ENCODE data around the gene MAS1.

MAS1 gene

DNA sequence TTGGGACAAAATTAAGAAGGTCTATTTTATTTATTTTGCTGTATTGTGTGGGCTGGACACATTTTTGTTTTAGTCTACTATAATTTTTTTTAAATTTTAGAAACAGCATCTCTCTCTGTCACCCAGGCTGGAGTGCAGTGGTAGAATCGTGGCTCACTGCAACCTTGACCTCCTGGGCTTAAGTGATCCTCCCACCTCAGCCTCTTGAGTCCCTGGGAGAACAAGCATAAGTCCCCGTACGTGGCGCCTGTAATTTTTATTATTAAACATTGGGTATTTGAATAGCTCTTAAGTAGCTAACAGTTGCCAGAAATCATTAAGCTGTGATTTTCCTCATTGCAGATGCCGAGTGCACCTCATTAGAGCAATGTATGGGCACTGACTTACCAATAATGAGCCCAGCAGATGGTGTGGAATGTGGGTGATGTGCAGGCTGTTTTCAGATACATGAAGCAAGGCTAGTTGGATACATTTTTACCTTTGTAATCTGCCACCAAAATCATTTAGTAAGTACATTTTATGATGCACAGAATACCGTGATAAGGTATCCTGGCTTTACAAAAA, 10.3 kb upstream of the MAS1 start:
- no peak for DNase-seq (ENCODE audit: low spot score)

GRCh38 chr6:159884720-159885119, 6.1 kb upstream of the MAS1 start:
- DNase-seq (ENCODE audit: low spot score), result no peak

DNA sequence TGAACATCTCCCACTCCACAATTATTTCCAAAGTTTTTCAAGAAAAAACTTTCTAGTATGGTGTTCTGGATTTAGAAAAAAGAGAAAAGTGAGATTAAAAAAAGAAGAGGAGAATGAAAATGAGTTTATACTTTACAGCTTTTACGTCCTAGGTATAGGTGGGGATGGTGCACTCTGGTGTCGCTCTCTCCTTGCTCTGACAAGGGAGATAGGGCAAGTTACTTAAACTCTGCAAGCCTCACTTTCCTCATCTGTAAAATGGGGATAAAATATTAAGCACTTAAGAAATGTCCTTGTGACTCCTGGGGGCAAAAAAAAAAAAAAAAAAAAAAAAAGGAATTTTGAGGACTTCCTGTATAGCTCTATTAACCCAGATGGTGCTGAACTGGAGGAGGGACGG, 4.5 kb upstream of the MAS1 start:
- DNase-seq (ENCODE audit: low spot score), result no peak

- DNase-seq (ENCODE audit: low spot score), result no peak
Observed at GRCh38 chr6:159887146-159887545, 3.6 kb upstream of the MAS1 start.

DNA sequence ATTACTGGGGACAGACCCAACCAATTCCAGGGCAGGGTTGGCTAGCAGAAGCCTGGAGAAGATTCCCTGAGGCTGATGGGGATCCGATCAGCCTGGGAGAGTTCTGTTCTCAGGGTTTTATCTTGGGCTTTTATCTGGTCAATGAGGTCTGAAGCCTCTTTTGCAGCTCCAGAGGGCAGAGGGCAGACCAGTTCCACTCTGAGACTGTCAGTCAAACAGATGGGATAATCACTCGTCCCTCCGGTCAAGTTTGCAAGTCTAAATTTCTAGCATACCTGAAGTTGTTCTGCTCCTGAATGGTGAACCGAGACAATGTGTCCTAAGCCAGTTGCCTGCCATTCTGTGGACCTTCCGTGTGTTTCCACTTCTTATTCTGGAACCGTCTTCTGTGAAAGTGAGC, 3.0 kb upstream of the MAS1 start:
- DNase-seq (ENCODE audit: low spot score), result no peak

GRCh38 chr6:159890201-159890600, 587 bp upstream of the MAS1 start:
- DNase-seq (ENCODE audit: low spot score), result no peak

DNA sequence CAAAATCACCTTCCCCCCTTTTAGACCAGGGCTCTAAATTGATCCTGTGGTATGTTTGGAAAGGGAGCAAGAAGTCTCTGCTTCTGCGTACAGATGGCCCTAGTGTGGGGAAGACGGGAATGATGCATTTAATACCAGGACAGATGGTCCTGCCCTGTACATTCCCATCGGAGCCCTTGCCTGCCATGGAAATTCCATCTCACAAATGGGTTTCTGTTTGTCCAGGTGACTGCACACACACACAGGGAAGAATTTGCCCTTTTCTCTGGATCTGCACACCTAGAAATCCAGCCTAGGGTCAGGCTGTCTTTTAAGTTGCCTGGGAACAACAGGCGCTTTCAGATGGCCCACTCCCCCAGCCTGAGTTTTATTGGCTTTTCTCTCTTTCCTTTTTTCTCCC, 1.3 kb downstream of the MAS1 start:
- DNase-seq (ENCODE audit: low spot score), result no peak

DNA sequence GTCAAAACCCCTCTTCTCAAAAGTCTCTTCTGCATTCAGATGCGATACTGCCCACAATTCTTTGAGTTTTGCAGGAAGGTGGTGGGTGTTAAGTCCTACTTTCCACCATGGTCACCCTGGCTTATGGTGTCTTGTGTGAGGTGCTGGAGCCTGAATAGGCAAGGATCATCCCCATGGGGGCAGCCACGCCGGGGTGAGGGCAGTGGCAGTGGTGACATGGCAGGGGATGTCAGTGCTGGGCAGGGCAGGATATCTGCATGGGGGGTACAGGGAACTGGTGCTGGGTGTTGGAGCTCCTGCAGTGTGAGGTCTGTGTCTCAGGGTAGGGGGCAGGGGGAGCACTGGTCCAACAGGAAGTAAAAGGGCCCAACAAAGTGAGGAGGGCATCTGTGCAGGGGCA, 2.3 kb downstream of the MAS1 start:
- no peak for DNase-seq (ENCODE audit: low spot score)

DNA sequence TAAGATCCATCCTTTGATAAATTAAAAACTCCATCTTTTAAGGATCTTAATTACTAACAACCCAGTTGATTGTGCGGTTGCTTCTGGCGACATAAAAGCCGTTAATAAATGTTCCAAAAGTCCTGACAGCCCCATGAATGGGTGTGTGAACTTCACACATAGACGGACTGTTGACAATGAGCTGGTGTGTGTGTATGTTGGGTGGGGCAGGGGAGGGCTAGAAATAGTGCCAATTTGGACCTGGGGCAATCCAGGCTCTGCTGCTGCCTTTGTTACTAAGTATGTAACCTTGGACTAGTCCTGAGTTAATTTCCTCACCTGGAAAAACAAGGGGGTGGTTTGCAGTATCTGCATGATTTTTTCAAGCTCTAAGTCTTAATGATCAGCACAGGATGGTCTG, 4.2 kb downstream of the MAS1 start:
- DNase-seq (ENCODE audit: low spot score), result no peak

DNA sequence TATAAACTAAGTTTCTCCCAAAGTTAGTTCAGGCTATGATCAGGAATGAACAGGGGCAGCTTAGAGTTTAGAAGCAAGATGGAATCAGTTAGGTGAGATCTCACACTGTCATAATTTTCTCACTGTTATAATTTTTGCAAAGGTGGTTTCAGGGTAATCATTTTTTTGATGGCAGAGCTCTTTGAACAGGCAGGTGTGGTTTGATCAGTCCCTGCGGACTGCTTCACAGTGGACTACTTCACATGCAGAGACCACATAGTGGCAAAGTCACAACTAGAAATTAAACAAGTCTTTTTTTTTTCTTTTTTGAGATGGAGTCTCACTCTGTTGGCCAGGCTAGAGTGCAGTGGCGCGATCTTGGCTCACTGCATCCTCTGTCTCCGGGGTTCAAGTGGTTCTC, 6.8 kb downstream of the MAS1 start:
- no peak for DNase-seq (ENCODE audit: low spot score)

- no peak for DNase-seq (ENCODE audit: low spot score)
Observed at GRCh38 chr6:159898519-159898918, 7.7 kb downstream of the MAS1 start.

- DNase-seq (ENCODE audit: low spot score), result no peak
Observed at GRCh38 chr6:159899994-159900745, 9.4 kb downstream of the MAS1 start.

DNA sequence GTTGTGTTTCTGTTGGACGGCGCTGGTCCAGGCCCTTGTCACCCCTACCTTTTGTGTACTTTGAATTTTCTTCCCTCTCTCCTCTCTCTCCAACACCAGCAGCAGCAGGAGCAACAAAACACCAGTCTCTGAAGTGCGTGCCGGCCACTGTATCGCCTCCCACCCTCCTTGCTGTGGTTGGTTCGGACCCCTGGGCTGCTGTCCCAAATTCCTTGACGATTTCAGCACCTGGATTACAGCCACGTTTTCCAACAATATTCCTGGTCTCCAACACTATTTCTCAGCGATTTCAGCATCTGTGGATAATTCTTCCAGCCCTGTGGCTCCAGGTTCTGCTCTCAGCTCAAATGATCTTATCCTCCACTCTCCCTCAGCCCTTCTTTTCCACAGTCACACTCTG, 11.8 kb downstream of the MAS1 start:
- no peak for DNase-seq (ENCODE audit: low spot score)

DNA sequence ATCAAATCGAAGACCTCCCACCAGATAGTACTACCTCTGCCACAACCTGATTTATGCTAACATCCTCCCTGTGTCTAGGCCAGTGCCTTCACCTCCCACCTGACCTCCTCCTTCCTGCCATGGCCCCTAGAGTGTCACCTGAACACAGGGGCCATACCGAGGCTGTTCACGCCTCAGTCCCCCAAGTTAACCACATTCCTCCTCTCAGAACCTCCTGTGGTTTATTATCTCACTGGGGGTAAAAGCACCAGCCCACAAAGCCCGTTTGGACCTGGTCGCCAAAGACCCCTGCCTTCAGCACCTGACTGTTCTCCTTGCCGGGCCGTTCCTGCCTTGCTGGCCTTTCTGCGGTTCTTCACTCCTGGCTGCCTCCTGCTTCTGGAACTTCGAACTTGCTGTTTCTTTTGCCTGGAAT, 13.7 kb downstream of the MAS1 start:
- no peak for DNase-seq (ENCODE audit: low spot score)

DNA sequence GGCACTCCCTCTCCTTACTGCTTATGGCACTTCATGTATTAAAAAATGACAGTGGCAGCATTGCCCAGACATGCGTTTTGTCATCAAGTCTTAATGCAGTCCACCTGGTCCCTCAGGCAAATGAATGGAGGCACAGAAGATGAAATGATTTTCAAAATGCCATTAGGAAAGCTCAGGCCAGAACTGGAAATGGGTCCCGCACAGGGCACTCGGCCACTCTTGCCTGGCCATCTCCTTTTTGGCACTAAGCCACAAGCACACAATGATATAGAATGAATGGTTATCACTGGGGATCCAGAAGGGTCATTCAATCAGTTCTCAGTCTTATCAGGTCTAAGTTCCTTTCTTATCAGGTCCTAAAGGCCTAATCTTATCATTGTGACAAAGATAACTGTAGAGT, 15.6 kb downstream of the MAS1 start:
- no peak for DNase-seq (ENCODE audit: low spot score)

DNA sequence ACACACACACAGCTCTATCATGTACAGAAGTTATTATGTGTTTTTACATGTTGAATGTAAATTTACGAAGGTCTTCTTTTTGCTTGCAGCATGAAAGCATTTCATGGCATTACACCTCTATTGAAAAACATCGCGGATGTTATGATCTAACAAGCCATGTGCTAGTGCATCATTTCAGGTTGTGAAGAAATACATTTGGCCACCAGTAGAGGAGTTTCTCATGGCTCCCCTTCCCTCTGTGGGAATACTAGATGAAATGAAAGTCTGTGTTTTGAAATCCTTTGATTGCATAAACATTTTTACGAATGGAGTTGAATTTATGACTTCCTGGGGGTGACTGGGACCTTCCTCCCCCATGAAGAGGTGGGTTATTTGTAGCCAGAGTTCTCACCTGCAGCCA, 17.7 kb downstream of the MAS1 start:
- no peak for DNase-seq (ENCODE audit: low spot score)

DNA sequence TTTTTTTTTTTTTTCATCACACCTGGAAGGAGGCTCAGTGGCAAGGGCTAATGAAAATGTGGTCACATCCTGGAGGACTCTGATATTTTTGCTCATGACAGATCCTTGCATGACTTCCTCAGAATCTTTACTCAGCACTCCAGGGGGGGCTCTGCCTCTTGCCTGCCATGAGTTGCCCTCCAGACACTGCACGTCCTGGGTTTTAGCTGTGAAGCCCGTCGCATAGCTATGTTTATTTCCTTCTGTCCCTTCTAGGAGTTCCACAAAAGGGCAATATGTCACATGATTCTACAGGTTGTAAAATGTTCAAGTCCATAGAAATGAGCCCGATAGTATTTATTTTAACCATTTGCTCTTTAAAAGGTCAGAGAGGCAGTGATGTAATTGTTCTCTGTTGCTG, 18.2 kb downstream of the MAS1 start:
- no peak for DNase-seq (ENCODE audit: low spot score)

DNA sequence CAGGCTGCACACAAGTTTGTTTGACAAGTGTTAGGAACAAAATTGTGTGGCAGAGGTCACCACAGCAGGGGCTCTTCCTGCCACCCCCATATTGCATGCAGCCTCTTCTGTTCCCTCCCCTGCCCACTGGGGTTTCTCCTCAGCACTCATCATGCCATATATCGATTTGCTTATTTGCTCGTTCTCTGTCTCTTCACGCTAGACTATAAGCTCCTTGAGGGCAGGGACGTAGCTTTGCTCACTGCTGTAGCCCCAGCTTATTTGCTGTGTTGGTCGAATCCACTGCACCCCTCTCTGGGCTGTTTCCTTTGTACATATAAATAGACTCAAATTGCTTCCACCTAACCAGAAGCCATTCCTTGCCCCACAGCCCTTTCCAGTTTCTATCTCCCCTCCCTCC, 19.6 kb downstream of the MAS1 start:
- DNase-seq (ENCODE audit: low spot score), result no peak

- DNase-seq (ENCODE audit: low spot score), result no peak
Observed at GRCh38 chr6:159913375-159913774, 22.6 kb downstream of the MAS1 start.

GRCh38 chr6:159913862-159914564, 23.2 kb downstream of the MAS1 start:
- DNase-seq (ENCODE audit: low spot score), result no peak

DNA sequence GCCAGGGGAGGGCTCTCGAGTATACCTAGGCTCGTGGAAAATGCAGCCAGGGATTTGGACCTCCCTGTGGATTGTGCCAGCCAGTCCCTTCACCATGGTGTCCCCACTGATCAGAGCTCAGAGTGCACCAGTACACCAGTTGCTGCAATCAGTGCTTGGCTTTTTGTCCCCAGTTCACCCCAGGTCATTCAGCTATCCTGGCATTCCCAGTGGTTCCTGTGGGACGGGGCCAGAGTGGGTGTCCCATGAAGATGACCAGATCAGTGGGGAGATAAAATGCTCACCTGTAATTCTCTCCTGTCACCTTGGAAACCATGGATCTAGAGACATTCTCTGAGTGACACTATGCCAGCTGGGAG, 23.8 kb downstream of the MAS1 start:
- DNase-seq (ENCODE audit: low spot score), result no peak

DNA sequence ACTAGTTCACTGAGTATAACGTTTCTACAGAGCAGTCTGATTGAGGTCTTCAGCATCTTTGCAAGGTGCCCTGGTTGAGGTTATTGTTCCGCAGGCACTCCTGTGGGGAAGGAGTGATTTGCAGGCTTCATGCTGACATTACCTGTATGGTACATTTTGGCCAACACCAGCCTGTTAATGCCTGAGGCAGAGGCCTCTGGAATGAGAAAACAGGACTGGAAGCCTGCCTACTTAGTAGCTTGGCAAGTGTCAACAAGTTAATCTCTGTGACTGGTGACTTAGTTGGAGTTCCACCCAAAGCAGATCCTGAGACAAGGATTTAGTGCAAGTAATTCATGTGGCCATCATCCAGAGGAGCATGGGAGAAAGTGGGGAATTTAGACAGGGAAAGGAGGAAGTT, 24.6 kb downstream of the MAS1 start:
- DNase-seq (ENCODE audit: low spot score), result no peak

DNA sequence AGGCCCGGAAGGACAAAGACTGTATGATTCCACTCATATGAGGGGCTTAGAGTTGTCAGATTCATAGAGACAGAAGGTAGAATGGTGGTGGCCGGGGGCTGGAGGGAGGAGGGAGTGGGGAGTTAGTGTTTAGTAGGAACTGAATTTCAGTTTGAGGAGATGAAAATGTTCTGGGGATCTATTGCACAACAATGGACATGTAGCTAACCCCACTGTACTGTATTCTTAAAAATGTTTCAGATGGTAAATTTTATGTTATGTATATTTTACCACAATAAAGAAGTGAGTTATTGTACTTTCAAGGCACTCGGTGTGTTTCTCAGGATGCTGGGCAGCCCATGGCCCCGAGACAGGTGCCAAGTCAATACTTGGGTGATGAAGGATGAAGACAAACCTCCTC, 25.4 kb downstream of the MAS1 start:
- DNase-seq (ENCODE audit: low spot score), result no peak

GRCh38 chr6:159916752-159917151, 26.0 kb downstream of the MAS1 start:
- no peak for DNase-seq (ENCODE audit: low spot score)

Data from cerebellar cortex (tissue), 1 donor.